IPS-18c (cell line): Measurements from ENCODE around the gene RRAGD.

Source experiments
- H3K4me3 ChIP-seq: 2 replicates; pipeline ENCODE4 v1.7.0; 2013; ENCODE audit warnings: low read depth, mild to moderate bottlenecking, low read length, moderate library complexity; ENCODE audit not compliant: insufficient read depth
- H3K9me3 ChIP-seq: one replicate; pipeline ENCODE4 v1.6.1; 2013; ENCODE audit warnings: mild to moderate bottlenecking, low read length, moderate library complexity; ENCODE audit not compliant: control insufficient read depth, insufficient read depth

Gene RRAGD

GRCh38 chr6:89412071-89413005 is at the start of gene RRAGD:
TSS of gene RRAGD (minus strand) at chr6:89412273. CDS start at chr6:89411993, 280 bp downstream.
- no peaks in the 10 kb centered on the region for H3K9me3 ChIP-seq
- H3K4me3 ChIP-seq, result peak within 1 kb of the TSS; percentile 84

- H3K9me3 ChIP-seq, result no peaks in the 10 kb centered on the region
- H3K4me3 ChIP-seq, result no peak overlapping the region
Measured at GRCh38 chr6:89460713-89461112, 48.6 kb upstream of the RRAGD start.

GRCh38 chr6:89459501-89459900 is 47.4 kb upstream of the RRAGD start:
- Histone ChIP-seq H3K9me3 (no peaks in the 10 kb centered on the region), H3K4me3 (no peak overlapping the region)

- H3K9me3 ChIP-seq, result no peaks in the 10 kb centered on the region
- no peak overlapping the region for H3K4me3 ChIP-seq
Measured at GRCh38 chr6:89458704-89459103, 46.6 kb upstream of the RRAGD start.

GRCh38 chr6:89454300-89454699 is 42.2 kb upstream of the RRAGD start:
- Histone ChIP-seq H3K4me3 (no peak overlapping the region), H3K9me3 (no peaks in the 10 kb centered on the region)

- no peak overlapping the region for H3K4me3 ChIP-seq
- H3K9me3 ChIP-seq, result no peaks in the 10 kb centered on the region
Measured at GRCh38 chr6:89452281-89452680, 40.2 kb upstream of the RRAGD start.

- Histone ChIP-seq H3K4me3 (no peak overlapping the region), H3K9me3 (no peaks in the 10 kb centered on the region)
Measured at GRCh38 chr6:89449193-89449592, 37.1 kb upstream of the RRAGD start.

- Histone ChIP-seq H3K4me3 (no peak overlapping the region), H3K9me3 (no peaks in the 10 kb centered on the region)
Measured at GRCh38 chr6:89443658-89444057, 31.6 kb upstream of the RRAGD start.

GRCh38 chr6:89440200-89440599 is 28.1 kb upstream of the RRAGD start:
- no peak overlapping the region for H3K4me3 ChIP-seq

GRCh38 chr6:89439014-89439413 is 26.9 kb upstream of the RRAGD start:
- no peak overlapping the region for H3K4me3 ChIP-seq
- H3K9me3 ChIP-seq, result no peaks in the 10 kb centered on the region

More at GRCh38 chr6:89440200-89440599, 28.1 kb upstream of the RRAGD start:
- H3K9me3 ChIP-seq, result no peaks in the 10 kb centered on the region

- no peak overlapping the region for H3K4me3 ChIP-seq
- H3K9me3 ChIP-seq, result no peaks in the 10 kb centered on the region
Measured at GRCh38 chr6:89438248-89438647, 26.2 kb upstream of the RRAGD start.

- no peak overlapping the region for H3K4me3 ChIP-seq
- H3K9me3 ChIP-seq, result no peaks in the 10 kb centered on the region
Measured at GRCh38 chr6:89436226-89436625, 24.2 kb upstream of the RRAGD start.

GRCh38 chr6:89434954-89435353 is 22.9 kb upstream of the RRAGD start:
- no peaks in the 10 kb centered on the region for H3K9me3 ChIP-seq
- no peak overlapping the region for H3K4me3 ChIP-seq

- H3K9me3 ChIP-seq, result no peaks in the 10 kb centered on the region
- H3K4me3 ChIP-seq, result peak overlapping the region; percentile 75; the same call in 1 of the 2 replicates
Measured at GRCh38 chr6:89434150-89434499, 22.1 kb upstream of the RRAGD start.

GRCh38 chr6:89433252-89434149 is 21.4 kb upstream of the RRAGD start:
- H3K4me3 ChIP-seq, result peak overlapping the region; percentile 75
- no peaks in the 10 kb centered on the region for H3K9me3 ChIP-seq

GRCh38 chr6:89432875-89433251 is 20.8 kb upstream of the RRAGD start, which contains the start of gene ANKRD6:
TSS of gene ANKRD6 (plus strand) at chr6:89433152. CDS start at chr6:89566977, 133,825 bp downstream.
- no peaks in the 10 kb centered on the region for H3K9me3 ChIP-seq
- peak within 1 kb of the TSS; percentile 75 for H3K4me3 ChIP-seq

GRCh38 chr6:89430201-89430962 is 18.3 kb upstream of the RRAGD start:
- H3K4me3 ChIP-seq, result no peak overlapping the region

More at GRCh38 chr6:89430201-89430962, 18.3 kb upstream of the RRAGD start:
- H3K9me3 ChIP-seq, result no peaks in the 10 kb centered on the region
